ENCODE results near the gene NOP53.

NOP53 gene

DNA sequence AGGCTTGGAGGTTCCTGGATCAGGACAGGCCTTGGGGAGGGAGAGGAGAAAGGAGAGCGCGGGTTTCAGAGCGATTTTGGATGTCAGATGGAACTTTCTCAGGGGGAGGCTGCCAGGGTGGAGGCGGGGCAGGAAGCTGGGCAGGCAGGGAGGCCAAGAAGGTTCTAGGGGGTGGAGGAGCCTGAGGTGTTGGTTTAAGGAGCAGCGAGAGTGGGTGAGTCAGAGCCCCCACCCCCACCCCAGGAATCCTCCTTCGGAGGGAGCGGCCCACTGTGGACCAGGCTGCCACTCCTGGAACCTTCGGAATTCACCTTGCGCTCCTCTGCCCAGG is 15.9 kb upstream of the NOP53 start (continued):
- no peak for TF ChIP-seq ZXDB (tag by site-specific recombination; IDR thresholded peaks at IDR 0.05)
- TF ChIP-seq ZNF239 (tag by site-specific recombination; IDR thresholded peaks at IDR 0.05), result no peak
- no peak for TF ChIP-seq ZNF521 (tag by site-specific recombination; IDR thresholded peaks at IDR 0.05)
- no peak for TF ChIP-seq ZBTB8A (tag by site-specific recombination; IDR thresholded peaks at IDR 0.05)
- no peak for TF ChIP-seq ZNF837 (tag by site-specific recombination; IDR thresholded peaks at IDR 0.05)
- no peak for TF ChIP-seq MEIS1 (CRISPR knock-in tag; IDR thresholded peaks at IDR 0.05; ENCODE audit: borderline replicate concordance)
- no peak for TF ChIP-seq ZNF223 (tag by site-specific recombination; IDR thresholded peaks at IDR 0.05)
- TF ChIP-seq, protein P1, sequence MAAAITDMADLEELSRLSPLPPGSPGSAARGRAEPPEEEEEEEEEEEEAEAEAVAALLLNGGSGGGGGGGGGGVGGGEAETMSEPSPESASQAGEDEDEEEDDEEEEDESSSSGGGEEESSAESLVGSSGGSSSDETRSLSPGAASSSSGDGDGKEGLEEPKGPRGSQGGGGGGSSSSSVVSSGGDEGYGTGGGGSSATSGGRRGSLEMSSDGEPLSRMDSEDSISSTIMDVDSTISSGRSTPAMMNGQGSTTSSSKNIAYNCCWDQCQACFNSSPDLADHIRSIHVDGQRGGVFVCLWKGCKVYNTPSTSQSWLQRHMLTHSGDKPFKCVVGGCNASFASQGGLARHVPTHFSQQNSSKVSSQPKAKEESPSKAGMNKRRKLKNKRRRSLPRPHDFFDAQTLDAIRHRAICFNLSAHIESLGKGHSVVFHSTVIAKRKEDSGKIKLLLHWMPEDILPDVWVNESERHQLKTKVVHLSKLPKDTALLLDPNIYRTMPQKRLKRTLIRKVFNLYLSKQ (tag by site-specific recombination; IDR thresholded peaks at IDR 0.05; ENCODE audit: borderline replicate concordance), result no peak
- TF ChIP-seq ZNF768 (tag by site-specific recombination; IDR thresholded peaks at IDR 0.05), result no peak
- no peak for TF ChIP-seq ZNF341 (tag by site-specific recombination; IDR thresholded peaks at IDR 0.05; ENCODE audit: low read depth)
- no peak for TF ChIP-seq ZNF664 (tag by site-specific recombination; IDR thresholded peaks at IDR 0.05)
- TF ChIP-seq REPIN1 (tag by site-specific recombination; IDR thresholded peaks at IDR 0.05; ENCODE audit: low read depth), result no peak
- no peak for TF ChIP-seq GFI1B (tag by site-specific recombination; IDR thresholded peaks at IDR 0.05)
- no peak for TF ChIP-seq ZBTB20 (tag by site-specific recombination; IDR thresholded peaks at IDR 0.05)
- TF ChIP-seq ZNF449 (tag by site-specific recombination; IDR thresholded peaks at IDR 0.05), result no peak
- peak; percentile 95; the same call in 1 of the 2 replicates for TF ChIP-seq PRDM1 (tag by site-specific recombination; IDR thresholded peaks at IDR 0.05)
- TF ChIP-seq ZNF555 (tag by site-specific recombination; conservative IDR thresholded peaks at IDR 0.05), result no peak
- TF ChIP-seq ZNF76 (tag by site-specific recombination; IDR thresholded peaks at IDR 0.05; ENCODE audit: borderline replicate concordance, low read depth), result no peak
- TF ChIP-seq SALL2 (tag by site-specific recombination; IDR thresholded peaks at IDR 0.05; ENCODE audit: borderline replicate concordance), result no peak
- TF ChIP-seq ZNF138 (tag by site-specific recombination; IDR thresholded peaks at IDR 0.05; ENCODE audit: borderline replicate concordance), result no peak
- TF ChIP-seq INSM2 (tag by site-specific recombination; IDR thresholded peaks at IDR 0.05), result 0 out of 2 replicates have a peak, but pooled peaks have one; percentile 36
- TF ChIP-seq, protein P2, sequence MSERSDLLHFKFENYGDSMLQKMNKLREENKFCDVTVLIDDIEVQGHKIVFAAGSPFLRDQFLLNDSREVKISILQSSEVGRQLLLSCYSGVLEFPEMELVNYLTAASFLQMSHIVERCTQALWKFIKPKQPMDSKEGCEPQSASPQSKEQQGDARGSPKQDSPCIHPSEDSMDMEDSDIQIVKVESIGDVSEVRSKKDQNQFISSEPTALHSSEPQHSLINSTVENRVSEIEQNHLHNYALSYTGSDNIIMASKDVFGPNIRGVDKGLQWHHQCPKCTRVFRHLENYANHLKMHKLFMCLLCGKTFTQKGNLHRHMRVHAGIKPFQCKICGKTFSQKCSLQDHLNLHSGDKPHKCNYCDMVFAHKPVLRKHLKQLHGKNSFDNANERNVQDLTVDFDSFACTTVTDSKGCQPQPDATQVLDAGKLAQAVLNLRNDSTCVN (tag by site-specific recombination; optimal IDR thresholded peaks at IDR 0.05), result peak; percentile 13
- no peak for TF ChIP-seq ZSCAN30 (tag by site-specific recombination; IDR thresholded peaks at IDR 0.05)
- no peak for TF ChIP-seq GLI4 (tag by site-specific recombination; IDR thresholded peaks at IDR 0.05)
- TF ChIP-seq, protein P3, sequence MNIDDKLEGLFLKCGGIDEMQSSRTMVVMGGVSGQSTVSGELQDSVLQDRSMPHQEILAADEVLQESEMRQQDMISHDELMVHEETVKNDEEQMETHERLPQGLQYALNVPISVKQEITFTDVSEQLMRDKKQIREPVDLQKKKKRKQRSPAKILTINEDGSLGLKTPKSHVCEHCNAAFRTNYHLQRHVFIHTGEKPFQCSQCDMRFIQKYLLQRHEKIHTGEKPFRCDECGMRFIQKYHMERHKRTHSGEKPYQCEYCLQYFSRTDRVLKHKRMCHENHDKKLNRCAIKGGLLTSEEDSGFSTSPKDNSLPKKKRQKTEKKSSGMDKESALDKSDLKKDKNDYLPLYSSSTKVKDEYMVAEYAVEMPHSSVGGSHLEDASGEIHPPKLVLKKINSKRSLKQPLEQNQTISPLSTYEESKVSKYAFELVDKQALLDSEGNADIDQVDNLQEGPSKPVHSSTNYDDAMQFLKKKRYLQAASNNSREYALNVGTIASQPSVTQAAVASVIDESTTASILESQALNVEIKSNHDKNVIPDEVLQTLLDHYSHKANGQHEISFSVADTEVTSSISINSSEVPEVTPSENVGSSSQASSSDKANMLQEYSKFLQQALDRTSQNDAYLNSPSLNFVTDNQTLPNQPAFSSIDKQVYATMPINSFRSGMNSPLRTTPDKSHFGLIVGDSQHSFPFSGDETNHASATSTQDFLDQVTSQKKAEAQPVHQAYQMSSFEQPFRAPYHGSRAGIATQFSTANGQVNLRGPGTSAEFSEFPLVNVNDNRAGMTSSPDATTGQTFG (tag by site-specific recombination; IDR thresholded peaks at IDR 0.05; ENCODE audit: borderline replicate concordance), result no peak
- TF ChIP-seq, protein P4, sequence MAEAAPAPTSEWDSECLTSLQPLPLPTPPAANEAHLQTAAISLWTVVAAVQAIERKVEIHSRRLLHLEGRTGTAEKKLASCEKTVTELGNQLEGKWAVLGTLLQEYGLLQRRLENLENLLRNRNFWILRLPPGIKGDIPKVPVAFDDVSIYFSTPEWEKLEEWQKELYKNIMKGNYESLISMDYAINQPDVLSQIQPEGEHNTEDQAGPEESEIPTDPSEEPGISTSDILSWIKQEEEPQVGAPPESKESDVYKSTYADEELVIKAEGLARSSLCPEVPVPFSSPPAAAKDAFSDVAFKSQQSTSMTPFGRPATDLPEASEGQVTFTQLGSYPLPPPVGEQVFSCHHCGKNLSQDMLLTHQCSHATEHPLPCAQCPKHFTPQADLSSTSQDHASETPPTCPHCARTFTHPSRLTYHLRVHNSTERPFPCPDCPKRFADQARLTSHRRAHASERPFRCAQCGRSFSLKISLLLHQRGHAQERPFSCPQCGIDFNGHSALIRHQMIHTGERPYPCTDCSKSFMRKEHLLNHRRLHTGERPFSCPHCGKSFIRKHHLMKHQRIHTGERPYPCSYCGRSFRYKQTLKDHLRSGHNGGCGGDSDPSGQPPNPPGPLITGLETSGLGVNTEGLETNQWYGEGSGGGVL (tag by site-specific recombination; IDR thresholded peaks at IDR 0.05), result peak; percentile 85
- TF ChIP-seq ZNF16 (tag by site-specific recombination; IDR thresholded peaks at IDR 0.05; ENCODE audit: low read depth), result peak; percentile 4; the same call in 1 of the 2 replicates
- TF ChIP-seq ZNF302 (tag by site-specific recombination; IDR thresholded peaks at IDR 0.05; ENCODE audit: low read depth), result no peak
- no peak for TF ChIP-seq BCL11B (tag by site-specific recombination; IDR thresholded peaks at IDR 0.05; ENCODE audit: low read depth)
- TF ChIP-seq ZNF350 (tag by site-specific recombination; IDR thresholded peaks at IDR 0.05), result no peak
- no peak for TF ChIP-seq ZNF354C (tag by site-specific recombination; IDR thresholded peaks at IDR 0.05; ENCODE audit: borderline replicate concordance, low read depth)
- no peak for TF ChIP-seq ZNF623 (tag by site-specific recombination; IDR thresholded peaks at IDR 0.05)
